GM19023 (cell line): ENCODE data around the gene DCK.
"Not testable (repeated sequence)": the region's sequence is repeated elsewhere in the genome, so short reads cannot be mapped to it uniquely, and the experiment has no call there.

Source experiments
- ATAC-seq: cut with Tn5 transposase; IDR thresholded peaks from one replicate; pipeline ENCODE4 v1.9.1; 2021; ENCODE audit warnings: mild to moderate bottlenecking, moderate library complexity; ENCODE audit not compliant: unreplicated experiment

DCK gene

DNA sequence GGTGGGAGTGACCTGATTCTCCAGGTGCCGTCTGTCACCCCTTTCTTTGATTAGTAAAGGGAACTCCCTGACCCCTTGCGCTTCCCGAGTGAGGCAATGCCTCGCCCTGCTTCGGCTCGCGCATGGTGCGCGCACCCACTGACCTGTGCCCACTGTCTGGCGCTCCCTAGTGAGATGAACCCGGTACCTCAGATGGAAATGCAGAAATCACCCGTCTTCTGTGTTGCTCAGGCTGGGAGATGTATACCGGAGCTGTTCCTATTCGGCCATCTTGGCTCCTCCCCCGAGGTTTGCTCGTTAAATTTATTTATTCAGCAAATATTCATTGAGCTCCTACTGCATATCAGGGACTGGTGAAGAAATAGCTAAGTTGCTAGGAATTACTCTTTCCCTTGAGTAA, 66.1 kb downstream of the DCK start:
- ATAC-seq = not testable (repeated sequence)

DNA sequence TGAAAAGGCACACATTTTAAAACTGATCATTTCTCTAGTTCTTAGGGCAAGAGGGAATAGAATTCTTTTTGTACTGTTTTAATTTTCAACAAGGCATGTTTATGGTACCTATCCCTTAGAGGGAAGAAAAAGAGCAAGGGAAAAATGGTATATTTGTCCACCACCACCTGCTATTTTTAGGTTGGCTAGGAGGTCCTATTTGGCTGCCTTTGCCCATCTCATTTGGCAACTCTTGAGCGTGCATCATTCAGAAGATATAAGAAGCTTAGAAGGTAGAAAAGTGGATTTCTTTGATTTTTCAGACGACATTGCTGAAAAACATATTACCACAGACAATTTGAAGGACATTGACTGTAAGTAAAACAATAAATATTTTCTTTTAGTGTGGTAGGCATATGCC, 69.0 kb downstream of the DCK start:
- no peak for ATAC-seq

DNA sequence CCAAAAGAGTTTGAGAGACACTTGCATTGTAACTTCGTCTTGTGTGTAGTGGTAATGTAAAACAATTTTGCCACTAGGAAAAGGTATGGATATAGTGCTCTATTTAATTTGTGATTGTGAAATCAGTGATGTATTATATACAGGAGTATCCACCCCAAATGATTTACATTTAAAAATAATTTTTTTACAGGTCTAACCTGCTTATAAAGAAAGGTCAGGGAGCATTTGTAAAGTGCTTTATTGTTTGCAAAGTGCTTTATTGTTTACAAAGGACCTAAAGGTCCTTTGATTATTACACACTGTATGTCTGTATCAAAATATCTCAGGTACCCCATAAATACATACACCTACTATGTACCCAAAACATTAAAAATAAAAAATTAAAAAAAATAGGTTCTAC, 70.3 kb downstream of the DCK start:
- ATAC-seq = no peak

DNA sequence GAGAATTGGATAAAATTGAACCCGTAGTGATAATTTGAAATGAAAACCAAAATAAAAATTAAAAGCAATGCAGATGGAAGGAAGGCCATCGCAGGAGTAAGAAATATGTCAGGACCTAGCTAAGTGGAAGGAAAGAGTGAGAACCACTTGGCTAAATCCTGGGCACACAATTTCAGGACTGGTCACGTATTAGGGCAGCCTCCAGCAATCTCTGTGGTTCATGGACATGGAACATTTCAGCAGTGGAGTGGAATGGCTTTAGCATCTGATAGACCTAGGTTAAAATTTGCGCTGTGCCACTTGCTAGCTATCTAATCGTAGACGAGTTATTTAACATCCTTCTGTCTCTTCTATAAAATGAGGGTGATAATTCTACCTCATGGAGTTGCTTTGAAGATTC, 71.1 kb downstream of the DCK start:
- ATAC-seq = no peak

DNA sequence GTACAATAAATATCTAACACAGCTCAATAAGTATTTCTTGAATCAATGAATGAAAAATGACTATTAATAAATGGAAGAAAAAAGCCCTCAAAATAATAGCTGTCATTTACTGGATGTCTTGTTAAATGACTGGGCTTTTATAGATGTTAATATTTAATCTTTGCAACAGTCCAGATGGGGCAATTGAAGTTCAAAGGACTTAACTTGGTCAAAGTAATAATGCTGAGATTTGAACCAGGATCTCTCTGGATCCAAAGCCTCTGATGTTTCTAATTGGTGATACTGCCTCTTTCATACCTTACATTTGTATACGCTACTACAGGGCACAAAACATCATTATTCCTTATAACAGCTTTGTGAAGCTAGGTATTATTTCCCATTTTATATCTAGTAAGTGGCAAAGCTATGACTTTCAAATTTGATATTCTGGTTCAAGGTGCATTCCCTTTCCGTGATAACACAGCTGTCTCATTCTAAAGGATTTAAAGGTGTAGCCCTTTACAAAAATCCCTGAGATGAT, 72.6 kb downstream of the DCK start:
- ATAC-seq = no peak

DNA sequence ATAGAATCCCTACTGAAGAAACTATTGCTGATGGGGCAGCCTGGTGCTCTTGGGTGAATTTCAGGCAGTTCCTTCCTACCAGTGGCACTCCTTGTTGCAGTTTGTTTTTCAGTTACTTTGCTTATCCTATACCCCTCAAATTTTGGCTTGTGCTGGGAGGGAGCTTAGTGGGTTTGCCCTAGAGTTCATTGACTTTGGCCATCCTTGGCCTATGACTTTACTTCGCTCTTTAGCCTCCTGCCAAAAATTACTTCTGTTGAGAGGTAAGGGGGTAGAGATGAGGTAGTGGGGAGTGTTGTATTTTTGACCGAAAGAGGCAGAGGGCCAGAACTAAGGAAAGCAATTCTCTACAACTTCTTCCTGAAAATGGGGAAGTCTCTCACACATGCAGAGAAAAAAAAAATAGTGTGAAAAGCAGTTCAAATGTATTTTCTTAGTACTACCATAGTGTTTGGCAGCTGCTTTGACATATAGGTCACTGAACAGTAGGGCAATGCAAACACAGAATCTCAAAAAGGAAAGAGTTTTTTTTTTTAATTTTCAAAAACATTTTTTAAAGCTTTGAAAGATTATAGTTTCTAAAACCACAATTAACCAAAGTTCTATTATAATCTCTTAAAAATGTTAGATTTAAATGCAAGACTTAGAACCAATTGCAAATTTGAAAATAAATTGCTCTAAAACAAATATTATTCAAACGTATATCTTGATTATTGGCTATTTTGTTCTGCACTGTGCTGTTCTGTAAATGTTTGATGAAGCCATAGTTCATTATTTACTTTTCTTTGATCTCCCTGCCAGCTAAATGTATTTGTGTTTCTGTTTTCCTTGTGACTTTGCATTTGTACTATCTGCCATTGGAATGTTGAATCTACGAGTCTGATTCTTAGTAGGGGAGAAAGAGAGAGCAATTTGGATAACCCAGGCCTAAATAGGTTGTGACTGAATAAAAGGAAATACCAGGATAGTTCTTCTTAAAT, 73.6 kb downstream of the DCK start:
- no peak for ATAC-seq

DNA sequence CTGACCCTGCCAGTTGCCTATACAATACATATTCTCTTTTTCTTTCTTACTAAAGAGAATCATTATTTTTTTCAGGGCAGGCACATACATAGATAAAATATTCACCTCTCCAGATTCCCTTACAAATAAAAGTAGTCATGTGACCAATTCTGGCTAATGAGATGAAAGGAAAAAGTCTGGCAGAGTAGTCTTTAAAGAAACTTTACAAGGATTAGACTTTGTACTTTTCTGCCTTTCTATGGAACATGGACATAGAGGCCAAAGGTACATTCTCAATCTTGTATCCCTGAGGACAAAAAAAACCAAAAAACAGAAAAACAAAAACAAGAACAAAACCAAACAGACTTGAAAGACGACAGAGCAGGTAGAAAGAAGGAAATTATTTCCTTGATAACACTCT, 75.6 kb downstream of the DCK start:
- no peak for ATAC-seq

DNA sequence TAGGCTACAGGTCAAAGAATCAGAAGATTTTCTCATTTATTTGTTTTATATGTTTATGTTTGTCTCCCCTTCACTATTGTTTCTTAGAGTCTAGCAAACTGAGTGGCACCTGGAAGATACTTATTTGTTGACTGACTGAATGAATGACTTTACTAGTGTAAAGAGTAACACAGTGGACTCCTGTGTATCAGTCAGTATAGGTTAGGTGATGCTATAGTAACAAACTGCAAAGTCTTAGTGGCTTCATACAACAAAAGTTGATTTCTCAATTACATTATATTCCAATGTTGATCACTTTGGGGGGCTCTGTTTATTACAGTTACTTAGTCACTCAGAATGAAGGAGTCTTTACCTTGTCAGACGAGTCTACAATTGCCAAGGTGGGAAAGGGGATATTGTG, 76.6 kb downstream of the DCK start:
- ATAC-seq = no peak

DNA sequence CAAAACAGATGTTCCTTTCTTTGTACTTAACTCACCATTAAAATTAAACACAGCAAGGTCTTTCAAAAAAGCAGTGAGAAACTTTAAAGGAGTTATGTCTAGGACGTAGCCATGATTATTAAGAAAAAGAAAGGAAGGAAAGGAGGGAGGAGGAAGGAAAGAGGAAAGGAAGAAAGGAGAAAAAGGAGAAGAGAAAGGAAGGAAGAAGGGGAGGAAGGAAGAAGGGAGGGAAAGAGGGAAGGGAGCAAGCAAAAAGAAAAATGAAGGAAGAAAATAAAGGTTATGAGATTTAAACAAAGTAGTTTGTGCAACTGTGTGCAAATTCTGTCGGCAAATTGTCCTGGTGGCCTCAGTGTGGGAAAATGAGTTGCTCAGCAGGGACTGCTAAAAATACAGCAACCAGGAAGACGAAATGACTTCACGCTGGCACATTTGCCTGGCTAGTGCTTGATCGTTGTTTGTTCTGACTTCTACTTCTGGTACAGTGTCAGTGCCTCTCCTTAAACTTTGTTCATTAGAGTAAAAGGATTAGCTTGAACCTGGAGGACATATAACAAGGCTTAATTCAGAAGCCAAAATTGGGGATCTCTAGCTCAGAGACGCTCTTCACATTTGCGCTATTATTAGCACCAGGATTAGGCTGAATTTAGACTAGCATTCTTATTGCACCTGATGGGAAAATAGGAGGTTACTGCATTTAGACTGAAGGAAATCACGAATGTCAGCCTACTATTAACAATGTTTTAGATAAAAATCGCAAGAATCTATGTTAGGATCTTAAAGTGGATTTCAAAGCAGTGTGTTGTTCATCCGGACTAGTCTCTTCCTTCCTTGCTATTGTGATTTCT, 81.2 kb downstream of the DCK start:
- no peak for ATAC-seq
